Stimulated activated CD8-positive, alpha-beta memory T cell treated with anti-CD3 and anti-CD28 coated beads, Interleukin-2, amount 100 ng/mL, for 48 hours (primary cell): ENCODE data around the gene LRP2.
"Not testable (repeated sequence)": the region's sequence is repeated elsewhere in the genome, so short reads cannot be mapped to it uniquely, and the experiment has no call there.

Experiments used
- DNase-seq, 2 donors: peaks; one replicate each; pipeline ENCODE4 v3.0.0-alpha.2; 2020; ENCODE audit warnings: low read depth in 2 of 2

Gene LRP2

DNA sequence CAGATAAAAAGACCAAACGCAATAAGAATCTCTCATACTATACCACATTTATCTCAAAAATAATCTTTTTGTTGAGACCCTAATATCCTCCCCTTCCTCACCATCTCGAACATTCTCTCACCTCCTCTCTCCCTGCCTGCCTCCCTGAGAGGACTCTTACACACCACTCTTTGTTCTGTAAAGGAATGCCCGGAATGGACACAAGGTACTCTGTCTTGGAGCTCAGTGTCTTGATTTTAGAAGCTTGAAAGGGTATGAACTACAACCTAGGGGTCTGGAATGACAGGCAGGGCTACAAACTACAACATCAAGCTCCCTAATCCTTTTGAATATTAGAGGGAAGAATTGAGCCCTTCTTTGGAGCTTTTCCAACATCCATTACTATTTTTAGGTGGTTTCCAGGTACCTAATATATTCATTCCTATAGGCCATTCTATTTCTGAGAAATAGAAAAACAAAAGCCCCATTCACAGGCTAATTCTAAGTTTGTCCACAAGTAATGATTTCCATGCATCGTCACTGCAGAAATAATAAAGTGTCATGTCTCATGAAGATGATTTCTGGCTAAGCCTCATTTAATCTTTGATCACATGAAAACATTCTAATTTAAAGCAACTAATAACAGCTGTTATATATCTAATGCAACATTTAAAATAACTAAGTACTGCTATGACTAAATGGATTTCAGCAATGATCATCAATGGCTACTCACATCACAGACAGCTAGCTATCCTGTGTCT, 60.6 kb downstream of the LRP2 start:
- DNase-seq: no peak

DNA sequence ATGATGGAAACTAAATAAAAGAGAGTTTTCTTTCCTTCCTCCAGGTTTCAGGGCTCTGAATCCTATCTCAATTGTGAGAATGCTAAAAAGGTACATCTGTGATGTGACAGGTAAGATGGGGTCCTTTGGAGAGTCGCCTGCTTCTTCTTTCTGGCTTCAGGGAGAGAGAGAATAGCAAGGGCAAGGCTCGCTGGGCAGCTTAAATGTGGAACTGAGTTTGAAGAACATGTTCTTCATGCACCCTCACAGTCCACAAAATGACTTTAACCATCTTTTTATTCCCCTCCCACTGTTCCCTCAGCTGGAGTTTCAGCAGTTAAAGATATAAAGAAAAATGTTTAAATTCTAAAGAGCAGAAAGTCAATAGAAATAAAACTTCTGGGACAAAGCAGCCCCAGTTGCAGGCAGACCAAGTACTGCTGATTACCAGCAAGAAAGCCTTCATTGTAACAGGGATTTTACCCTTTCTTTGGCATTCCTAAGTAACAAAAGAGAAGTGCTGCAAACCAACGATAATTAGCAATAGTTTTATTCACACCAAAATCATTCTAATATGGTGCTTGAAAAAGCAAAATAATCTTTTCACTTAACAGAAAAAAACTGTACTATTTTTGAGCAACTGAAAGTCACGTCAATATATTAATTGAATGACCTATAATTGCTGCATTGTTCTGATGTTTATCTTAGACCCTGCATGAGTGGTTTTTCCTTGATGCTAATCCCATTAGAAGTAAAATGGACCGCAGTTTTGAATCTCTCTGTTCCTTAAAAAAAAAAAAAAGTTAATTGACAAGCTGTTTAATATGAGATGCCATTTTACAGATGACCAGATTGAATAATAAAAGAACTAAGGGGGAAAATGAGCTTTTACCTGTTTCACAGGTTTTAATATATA, 61.5 kb downstream of the LRP2 start:
- DNase-seq: no peak

DNA sequence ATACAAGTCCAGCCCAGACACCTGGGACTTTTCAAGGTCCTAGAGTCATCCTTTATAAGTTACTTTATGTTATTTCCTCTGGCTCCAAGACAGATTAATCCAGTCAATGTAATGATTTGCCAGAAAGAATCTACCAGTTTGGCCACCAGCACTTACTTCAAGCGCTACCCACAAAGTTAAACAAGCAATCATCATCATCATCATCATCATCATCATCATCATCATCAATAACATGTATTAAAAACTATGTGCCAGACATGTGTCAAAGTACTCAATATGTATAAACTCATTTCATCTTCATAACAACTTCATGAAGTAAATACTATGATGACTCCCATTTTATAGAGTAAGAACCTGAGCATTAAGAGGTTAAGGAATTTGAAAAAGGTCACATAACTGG, 64.3 kb downstream of the LRP2 start:
- no peak for DNase-seq

DNA sequence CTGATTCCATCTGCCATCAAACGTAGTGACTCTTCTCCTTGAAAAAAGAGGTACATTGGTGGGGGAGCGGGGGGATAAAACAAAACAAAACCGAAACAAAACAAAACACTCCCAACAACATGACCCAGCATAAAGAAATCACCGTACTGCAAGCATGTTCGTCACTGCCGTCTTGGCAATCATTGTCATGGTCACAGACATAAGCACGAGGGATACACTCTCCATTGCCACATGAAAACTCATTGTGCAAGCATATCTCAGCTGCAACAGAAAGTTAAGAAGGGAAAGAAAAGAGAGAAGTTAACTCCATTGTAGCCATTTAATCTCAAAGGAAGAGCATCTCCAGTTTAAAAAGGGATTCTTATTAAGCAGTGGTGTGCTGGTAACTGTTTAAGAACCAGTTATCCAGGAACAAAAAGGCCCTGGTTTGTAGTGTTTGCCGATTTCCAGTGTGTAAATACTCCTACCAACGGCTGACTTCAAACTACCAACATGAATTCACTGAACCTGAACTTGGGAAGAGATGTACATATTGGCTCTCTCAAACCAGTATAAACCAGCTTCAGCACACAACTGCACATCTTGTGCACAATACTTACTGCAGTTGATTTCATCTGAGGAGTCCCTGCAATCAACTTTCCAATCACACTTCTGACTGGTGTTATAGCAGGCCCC, 68.2 kb downstream of the LRP2 start:
- no peak for DNase-seq

DNA sequence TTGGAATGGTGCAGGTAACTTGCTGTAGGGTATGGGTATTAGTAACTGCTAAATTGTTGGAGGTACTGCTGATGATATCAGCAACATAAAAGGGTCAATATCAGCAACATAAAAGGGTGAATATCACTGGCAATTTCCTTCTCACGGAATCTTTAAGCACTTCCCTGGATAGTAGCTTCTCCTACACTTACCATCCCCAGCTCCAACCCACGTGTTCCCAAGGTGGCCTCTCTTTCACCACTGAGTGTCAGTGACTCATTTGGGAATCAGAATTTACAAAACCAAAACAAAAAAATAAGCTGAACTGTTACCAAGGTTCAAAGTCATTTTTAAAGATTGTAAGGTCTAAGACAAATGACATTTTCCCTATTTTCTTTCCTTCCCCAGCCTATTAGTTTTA, 70.8 kb downstream of the LRP2 start:
- no peak for DNase-seq

DNA sequence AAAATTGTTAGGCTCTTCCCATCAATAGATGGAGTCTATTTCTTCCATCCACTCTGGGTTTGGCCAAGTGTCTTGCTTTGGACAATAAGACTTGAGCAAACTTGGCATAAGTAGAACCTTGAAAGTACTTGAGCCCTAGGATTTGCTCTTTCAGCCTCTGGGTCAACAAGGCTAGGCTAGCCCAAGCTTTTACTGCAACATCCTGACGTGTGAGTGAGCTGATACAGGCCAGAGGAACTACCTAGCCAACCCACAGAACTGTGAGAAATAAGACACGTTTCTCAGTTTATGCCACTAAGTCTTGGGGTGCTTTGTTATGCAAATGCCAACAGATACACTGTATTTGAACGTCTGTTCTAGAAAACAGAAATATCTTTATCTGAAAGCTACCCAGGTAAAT, 71.9 kb downstream of the LRP2 start:
- no peak for DNase-seq

DNA sequence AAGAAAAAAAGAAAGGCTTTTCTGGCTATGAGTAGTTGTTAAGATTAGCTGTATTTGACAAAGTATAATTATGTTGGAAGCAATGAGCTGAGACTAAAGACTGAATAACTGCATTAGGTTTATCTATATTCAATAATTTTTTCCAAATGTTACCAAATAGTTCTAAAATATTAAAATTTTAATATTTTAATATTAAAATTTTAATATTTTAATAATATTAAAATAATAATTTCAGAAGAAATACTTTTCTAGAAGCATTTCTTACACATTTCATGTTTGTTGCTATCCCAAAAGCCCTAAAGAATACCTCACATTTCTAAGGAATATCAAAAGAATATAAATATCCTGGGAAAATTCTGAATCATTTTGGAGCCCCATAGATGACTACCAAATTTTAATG, 74.7 kb downstream of the LRP2 start:
- DNase-seq: no peak

DNA sequence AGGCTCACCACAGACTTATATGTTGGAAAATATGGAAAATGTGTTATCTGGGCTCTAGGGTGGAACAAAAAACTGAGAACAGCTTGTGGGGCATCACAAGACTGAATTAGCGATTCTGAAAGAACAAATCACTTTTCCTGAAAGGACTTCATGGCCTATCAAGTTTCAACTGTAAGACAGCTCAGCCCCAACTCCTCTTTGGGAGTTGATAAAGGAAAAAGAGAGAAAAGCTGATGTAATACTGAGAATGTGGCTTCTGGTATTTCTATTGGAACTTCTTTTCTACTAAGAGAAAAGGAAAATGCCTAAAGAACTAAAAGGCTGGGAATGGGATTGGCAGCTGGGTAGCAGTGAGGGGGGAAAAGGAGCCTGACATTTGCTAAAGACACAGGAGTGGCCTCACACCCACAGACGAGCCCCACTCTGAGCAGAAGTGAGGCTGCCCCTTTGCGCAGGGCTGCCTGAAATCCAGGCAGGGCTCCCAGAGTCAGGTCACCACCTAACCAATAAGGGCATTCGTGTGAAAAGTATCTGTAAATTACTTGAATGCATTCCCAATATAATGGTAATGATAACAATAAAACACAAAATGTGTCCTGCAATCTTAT, 75.6 kb downstream of the LRP2 start:
- no peak for DNase-seq

DNA sequence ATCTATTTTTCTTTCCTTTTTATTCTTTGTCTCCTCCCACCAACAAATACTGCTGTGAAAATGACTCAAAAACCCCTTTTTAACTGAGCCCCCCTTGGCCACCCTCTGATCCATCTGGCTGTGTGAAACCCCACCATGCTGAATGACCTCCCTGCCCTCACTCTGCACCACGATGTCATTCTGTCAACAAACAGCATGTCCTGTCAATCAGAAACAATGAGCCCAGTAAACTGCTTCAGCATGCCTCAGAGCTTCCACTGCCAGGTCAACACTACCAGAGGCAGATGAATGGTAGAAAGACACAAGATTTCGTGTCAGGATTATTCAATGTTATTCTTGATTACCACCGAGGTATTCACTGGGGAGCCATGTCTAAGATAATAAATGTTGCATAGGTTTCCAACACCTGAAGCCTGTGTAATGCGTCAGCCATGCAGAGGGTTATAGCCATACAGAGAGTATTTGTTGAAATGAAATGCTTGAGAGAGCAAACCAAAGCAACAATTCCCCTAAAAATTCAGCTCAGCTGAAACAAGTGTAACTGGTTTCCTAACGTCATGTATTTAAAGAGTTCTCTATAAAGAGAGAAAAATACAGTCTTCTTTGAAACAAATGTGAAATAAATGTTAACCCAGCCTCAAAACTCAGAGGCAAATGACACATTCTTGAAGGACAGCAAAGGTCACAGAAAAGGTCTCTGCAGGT, 76.7 kb downstream of the LRP2 start:
- no peak for DNase-seq

DNA sequence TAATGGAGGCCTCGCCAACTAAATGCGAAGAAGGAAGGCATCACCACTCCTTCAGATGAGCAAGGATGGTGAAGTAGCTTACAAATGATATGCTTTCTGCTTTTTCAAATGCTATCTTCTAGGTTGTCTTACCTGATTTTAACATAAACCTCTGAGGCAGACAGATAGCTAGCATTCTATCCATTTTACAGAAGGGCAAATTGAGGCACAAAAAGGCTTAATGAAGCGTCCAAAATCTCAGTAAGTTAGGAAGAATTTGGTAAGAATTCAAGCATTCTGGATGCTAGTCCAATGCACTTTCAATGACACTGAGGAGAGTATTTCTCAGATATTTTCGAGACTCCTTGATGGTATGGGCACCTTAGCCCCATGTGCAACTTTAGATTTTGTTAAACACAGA, 81.8 kb downstream of the LRP2 start:
- no peak for DNase-seq

DNA sequence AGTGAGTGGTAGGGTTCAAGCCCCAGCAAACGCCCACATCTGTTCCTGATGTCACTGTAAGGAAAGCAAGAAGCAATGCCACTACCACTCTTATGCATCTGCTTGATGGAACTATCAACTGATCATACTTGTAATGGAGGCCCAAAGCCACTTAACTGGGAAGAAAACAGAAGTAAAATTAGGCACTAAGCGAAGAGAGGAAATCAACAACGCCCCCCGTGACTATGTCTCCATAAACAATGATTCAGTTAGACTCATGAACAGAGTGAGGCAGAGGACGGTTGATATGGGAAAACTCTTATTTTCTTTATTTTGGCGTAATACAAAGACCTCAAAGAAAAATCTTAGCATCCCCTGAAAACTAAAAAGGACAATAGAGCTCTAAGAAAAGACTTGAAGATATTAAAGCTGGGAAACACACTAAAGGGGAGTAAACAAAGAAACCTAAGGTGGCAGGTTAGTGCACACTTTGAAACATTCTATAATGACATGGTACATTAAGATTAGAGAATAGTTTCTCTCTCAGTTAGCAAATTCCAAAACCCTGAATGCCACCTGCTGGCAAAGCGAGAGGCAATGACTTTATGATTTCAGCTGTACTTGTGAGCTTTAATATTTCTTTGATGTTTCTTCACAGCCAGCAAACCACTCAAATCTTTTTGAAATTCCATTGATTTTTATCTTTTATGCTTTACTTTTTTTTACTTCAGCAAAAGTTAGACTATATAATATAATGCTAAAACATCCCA, 86.5 kb downstream of the LRP2 start:
- no peak for DNase-seq

DNA sequence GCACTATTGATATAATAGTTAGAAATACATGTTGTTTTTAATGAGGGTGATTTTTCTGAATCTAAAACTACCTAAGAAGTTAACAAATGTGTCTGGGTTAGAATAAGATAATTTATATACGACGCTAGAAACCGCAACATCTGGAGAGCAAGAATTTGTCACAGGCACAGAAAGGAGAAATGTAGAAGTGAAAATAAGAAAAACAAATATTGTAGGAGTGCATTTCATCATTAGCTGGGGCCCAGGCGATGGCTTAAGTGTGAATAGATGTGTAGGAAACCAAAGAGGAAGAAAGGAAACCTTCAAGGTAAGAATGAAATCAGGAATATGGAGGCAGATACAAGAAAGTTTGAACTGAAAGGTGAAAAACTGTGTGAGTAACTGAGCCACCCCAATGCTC, 90.3 kb downstream of the LRP2 start:
- DNase-seq: no peak

DNA sequence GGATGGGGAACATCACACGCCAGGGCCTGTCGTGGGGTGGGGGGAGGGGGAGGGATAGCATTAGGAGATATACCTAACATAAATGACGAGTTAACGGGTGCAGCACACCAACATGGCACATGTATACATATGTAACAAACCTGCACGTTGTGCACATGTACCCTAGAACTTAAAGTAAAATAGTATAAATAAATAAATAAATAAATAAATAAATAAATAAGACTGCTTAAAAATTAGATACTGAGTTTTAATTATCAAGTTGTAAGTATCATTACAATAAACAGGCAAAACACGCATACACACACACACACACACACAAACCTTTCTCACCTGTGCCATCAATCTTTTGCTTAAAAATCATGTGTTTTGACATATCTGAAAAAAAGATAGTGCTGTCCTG, 91.8 kb downstream of the LRP2 start:
- not testable (repeated sequence) for DNase-seq

DNA sequence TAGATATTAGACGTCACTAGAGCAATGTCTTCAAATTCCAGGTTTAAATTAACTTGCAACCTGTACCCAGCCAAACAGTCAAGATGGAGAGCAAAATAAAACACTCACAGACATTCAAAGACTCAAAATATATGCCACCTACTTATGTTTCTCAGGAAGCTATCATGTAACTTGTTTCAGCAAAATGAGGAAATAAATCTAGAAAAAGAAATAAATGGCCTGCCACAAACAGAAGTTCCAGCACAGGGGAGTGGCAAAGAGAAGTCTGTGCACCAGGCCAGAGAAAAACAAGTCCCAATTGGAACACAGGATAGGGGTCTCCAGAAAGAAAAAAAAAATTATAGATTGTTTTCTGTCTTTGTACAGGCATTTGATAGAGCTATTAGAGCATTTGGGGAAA, 96.7 kb downstream of the LRP2 start:
- DNase-seq: no peak

DNA sequence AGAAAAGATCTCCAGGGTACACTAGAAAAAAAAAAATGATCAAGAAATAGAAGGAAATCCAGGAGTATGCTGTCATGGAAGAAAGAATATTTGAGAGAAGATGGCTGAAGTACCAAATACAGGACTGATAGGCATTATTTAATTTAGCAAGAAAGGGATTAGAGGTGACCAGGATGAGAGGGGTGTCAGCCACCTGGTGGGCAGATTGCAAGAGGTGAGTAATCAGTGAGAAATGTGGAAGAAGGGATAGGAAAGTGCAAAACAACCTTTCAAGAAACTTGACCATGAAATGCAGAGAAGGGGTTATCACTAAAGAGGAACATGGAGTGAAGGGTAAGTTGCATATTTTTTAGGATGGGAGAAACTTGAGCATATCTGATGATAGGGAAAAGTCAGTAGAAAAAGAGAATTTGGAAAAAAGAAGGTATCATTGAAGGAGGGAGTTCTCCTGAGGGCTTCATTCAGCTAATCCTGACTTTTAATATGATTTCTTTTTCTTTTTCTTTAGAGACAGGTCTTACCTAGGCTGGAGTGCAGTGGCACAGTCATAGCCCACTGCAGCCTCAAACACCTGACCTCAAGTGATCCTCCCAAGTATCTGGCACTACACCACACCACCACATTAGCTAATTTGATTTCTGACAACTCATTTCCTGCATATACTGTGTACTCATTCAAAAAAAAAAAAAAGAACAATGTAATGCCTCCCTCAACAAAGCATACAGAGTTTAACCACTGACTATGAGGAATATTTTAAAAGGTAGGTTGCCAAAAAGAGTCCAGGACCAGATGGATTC, 101.3 kb downstream of the LRP2 start:
- no peak for DNase-seq

DNA sequence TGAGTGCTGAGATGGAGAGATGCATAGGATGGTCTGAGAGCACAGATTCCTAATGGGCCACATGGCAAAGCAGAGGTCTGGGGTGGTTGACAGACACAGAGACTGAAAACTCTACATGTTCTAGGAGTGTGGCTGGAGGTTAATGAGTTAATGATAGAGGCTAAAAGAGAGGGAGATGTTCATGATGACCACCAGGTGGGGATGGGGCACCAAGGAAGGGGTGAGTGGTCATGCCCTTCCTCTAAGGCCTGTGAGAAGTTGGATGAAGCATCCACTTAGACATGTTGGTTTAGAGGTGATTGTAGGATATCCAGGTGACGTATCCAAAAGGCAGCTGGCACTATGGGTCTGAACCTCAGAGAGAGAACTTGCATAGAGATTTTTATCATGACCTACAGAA, 102.1 kb downstream of the LRP2 start:
- no peak for DNase-seq

DNA sequence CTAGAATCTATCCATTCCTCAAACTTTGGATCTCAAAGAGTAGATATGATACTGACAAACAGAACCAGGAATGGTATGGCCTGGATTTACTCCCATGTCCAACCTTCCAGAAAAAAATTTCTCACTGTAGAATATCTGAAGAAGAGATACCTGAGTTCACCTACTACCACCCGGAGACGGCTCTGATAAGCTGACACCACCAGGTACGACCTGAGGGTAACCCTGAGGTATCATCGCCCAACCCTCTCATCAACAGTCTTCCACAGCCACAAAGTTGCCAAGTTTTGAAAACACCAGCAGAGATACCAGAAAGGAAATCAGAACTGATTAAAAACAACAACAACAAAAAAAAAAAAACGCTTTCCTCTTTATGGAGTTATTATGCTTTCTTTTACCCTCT, 102.9 kb downstream of the LRP2 start:
- DNase-seq: no peak

DNA sequence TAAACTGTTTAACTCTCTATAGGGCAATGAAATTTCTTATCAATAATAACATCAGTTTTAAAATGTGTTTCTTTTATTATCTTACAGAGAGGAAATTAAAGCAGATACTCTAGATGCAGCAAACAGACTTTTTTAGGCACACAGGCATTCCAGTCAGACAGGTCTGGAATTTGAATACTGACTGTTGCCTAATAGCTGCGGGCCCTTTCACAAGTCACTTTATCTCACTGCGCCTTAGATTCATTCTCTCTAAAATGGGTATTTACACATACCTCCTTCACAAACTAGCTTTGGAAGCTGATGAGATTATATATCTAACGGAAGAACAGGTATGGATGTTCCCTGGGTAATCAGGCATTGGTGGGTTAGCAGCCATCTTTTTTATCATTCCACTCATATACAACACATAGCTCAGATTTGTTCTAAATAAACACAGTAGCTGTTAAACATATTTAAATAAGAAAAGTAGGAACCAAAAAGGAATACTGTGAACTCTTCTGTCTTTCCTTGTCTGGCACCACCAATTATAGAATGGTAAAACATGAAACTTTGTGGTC, 104.2 kb downstream of the LRP2 start:
- no peak for DNase-seq

DNA sequence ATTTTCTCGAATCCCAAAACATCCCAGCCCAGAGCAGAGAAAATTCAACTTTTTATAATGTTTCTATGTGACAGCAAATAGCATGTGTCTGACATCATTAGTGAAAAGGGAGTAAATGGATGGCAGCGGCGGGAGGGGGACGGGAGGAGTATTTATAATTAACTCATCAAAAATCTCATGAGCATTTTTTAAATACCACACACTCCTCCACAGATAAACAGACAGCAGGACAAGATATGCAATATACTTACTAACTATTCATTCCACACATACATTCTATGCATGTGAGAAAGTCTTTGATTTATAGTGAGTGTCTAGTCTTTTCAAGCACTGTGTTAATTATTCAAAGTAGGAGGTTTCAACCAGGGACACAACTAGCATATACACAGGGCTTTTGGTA, 107.6 kb downstream of the LRP2 start:
- no peak for DNase-seq

DNA sequence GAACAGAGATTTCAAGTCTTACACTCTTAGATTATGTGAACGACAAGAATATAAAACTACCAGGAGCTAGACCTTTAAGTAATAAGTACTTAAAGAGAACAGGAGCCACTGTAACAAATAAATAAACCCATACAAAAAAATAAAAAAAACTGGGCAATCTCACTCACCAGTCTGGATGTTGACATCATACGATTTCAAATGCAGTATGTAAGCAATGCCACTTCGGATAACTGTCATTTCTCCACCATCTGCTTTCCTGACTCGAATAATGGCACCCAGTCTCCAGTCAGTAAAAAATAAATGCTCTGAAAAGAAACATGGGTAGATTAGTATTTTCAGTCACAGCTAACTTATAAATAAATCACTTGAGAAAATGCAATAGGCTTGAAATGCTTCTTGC, 115.1 kb downstream of the LRP2 start:
- DNase-seq: no peak
